Measurements from ENCODE around the gene CFAP46. TPM values are rescaled to one million over a fixed set of nuclear protein-coding genes. Genes with fewer than 3 reads are reported as not detected.

The CFAP46 gene
- total RNA-seq, 4 donors from 2014 or later, result under 0.01 to 1.3 (median 0.28) TPM

GRCh38 chr10:132886211-132887099 lies 55.9 kb downstream of the CFAP46 start:
- Histone ChIP-seq H3K4me1 (peaks cover 0 to 2% (median 1%) of the 10 kb centered on the region in 4 donors), H3K27ac (replicated peaks in 1 of 4) (no peak overlapping the region), H3K4me3 (no peak overlapping the region), H3K36me3 (no peaks in the 10 kb centered on the region), H3K27me3 (peaks cover 0 to 47% (median 0%) of the 10 kb centered on the region in 4 donors), H3K9me3 (no peaks in the 10 kb centered on the region)
- no peak for DNase-seq (ENCODE audit: extremely low spot score)
- WGBS, result 75% methylated on average over 18 of the region's 35 CpGs
- intact Hi-C loops (cut with DNase I), result no loop called here
- TF ChIP-seq POLR2AphosphoS5 (IDR thresholded peaks at IDR 0.05) (no peak), CTCF (IDR thresholded peaks at IDR 0.05) (no peak), POLR2A (IDR thresholded peaks at IDR 0.05; ENCODE audit: low read depth) (no peak), EP300 (IDR thresholded peaks at IDR 0.05) (no peak)

- H3K27ac ChIP-seq (replicated peaks in 1 of 4), result no peak overlapping the region
- no peak for DNase-seq (ENCODE audit: extremely low spot score)
- no peaks in the 10 kb centered on the region for H3K36me3 ChIP-seq
- TF ChIP-seq EP300 (IDR thresholded peaks at IDR 0.05) (no peak), POLR2AphosphoS5 (IDR thresholded peaks at IDR 0.05) (no peak), CTCF (IDR thresholded peaks at IDR 0.05) (no peak), POLR2A (IDR thresholded peaks at IDR 0.05; ENCODE audit: low read depth) (no peak)
- peaks cover 0 to 44% (median 0%) of the 10 kb centered on the region in 4 donors for H3K27me3 ChIP-seq
- no peaks in the 10 kb centered on the region for H3K4me1 ChIP-seq
- no peaks in the 10 kb centered on the region for H3K9me3 ChIP-seq
- intact Hi-C loops (cut with DNase I), result no loop called here
- 87% methylated on average over 9 of the region's 31 CpGs for WGBS
- H3K4me3 ChIP-seq, result no peak overlapping the region
These were observed 56.7 kb downstream of the CFAP46 start for GRCh38 chr10:132885451-132886210.

GRCh38 chr10:132884691-132885271 lies 57.6 kb downstream of the CFAP46 start:
- H3K9me3 ChIP-seq, result no peaks in the 10 kb centered on the region
- H3K27me3 ChIP-seq, result peaks cover 0 to 45% (median 0%) of the 10 kb centered on the region in 4 donors
- H3K27ac ChIP-seq (replicated peaks in 1 of 4), result no peak overlapping the region
- no peak overlapping the region for H3K4me3 ChIP-seq
- TF ChIP-seq POLR2A (IDR thresholded peaks at IDR 0.05; ENCODE audit: low read depth) (no peak), POLR2AphosphoS5 (IDR thresholded peaks at IDR 0.05) (no peak), CTCF (IDR thresholded peaks at IDR 0.05) (no peak), EP300 (IDR thresholded peaks at IDR 0.05) (no peak)
- no peaks in the 10 kb centered on the region for H3K36me3 ChIP-seq
- DNase-seq (ENCODE audit: extremely low spot score), result no peak
- H3K4me1 ChIP-seq, result no peaks in the 10 kb centered on the region
- 98% methylated on average over 20 of the region's 28 CpGs for WGBS
- intact Hi-C loops (cut with DNase I), result no loop called here

GRCh38 chr10:132884041-132884440 lies 58.3 kb downstream of the CFAP46 start:
- no peak for DNase-seq (ENCODE audit: extremely low spot score)
- Histone ChIP-seq H3K27me3 (peaks cover 0 to 46% (median 0%) of the 10 kb centered on the region in 4 donors), H3K27ac (replicated peaks in 1 of 4) (no peak overlapping the region), H3K4me1 (no peaks in the 10 kb centered on the region), H3K36me3 (no peaks in the 10 kb centered on the region), H3K4me3 (no peak overlapping the region), H3K9me3 (no peaks in the 10 kb centered on the region)
- TF ChIP-seq POLR2A (IDR thresholded peaks at IDR 0.05; ENCODE audit: low read depth) (no peak), POLR2AphosphoS5 (IDR thresholded peaks at IDR 0.05) (no peak), CTCF (IDR thresholded peaks at IDR 0.05) (no peak), EP300 (IDR thresholded peaks at IDR 0.05) (no peak)
- intact Hi-C loops (cut with DNase I), result no loop called here
- 77% methylated on average over 17 of the region's 18 CpGs for WGBS
